Osteoblast (primary cell): ENCODE measurements around the gene GRIK3. TPM values are rescaled to one million over a fixed set of nuclear protein-coding genes. Genes with fewer than 3 reads are reported as not detected.

Experiments
- DNase-seq: peaks from one replicate; pipeline ENCODE4 v3.0.0; 2011; ENCODE audit warnings: low spot score, mixed read lengths; ENCODE audit not compliant: insufficient read length; ENCODE audit errors: missing footprints
- H2AFZ ChIP-seq: 2 replicates; pipeline ENCODE4 v1.6.0; 2011; ENCODE audit warnings: mild to moderate bottlenecking, low read length
- H3K27ac ChIP-seq: 2 replicates; pipeline ENCODE4 v1.5.1; 2011; ENCODE audit warnings: mild to moderate bottlenecking, low read depth, low read length, moderate library complexity
- H3K27me3 ChIP-seq: 2 replicates; pipeline ENCODE4 v1.6.0; 2012; ENCODE audit warnings: mild to moderate bottlenecking, control low read depth, inconsistent platforms, low read length, moderate library complexity; ENCODE audit not compliant: insufficient read depth
- H3K36me3 ChIP-seq: 2 replicates; pipeline ENCODE4 v1.5.1; 2011; ENCODE audit warnings: mild to moderate bottlenecking, low read length, control low read depth, moderate library complexity; ENCODE audit not compliant: insufficient read depth
- H3K4me1 ChIP-seq: 2 replicates; pipeline ENCODE4 v1.5.1; 2011; ENCODE audit warnings: mild to moderate bottlenecking, low read length, control low read depth, moderate library complexity; ENCODE audit not compliant: insufficient read depth
- H3K4me2 ChIP-seq: 2 replicates; pipeline ENCODE4 v1.6.0; 2011; ENCODE audit warnings: mild to moderate bottlenecking, low read length; ENCODE audit not compliant: insufficient read depth
- H3K4me3 ChIP-seq: fragments of 200-600 bp; sonication (generic); 3 replicates; pipeline ENCODE4 v1.5.1; 2012; ENCODE audit warnings: mild to moderate bottlenecking, low read length, inconsistent platforms; ENCODE audit not compliant: insufficient read depth
- H3K79me2 ChIP-seq: 2 replicates; pipeline ENCODE4 v1.6.0; 2012; ENCODE audit warnings: mild to moderate bottlenecking, low read length, control low read depth, inconsistent platforms; ENCODE audit not compliant: insufficient read depth
- H3K9me3 ChIP-seq: 2 replicates; pipeline ENCODE4 v1.5.1; 2011; ENCODE audit warnings: low read depth, low read length, control low read depth
- H4K20me1 ChIP-seq: 2 replicates; pipeline ENCODE4 v1.6.0; 2012; ENCODE audit warnings: mild to moderate bottlenecking, low read length, control low read depth; ENCODE audit not compliant: insufficient read depth
- CTCF ChIP-seq: IDR thresholded peaks from 2 replicates; pipeline ENCODE4 v1.5.1; 2011; ENCODE audit warnings: mild to moderate bottlenecking, low read depth, low read length, moderate library complexity; ENCODE audit errors: extremely low read depth
- total RNA-seq: library from RNA; depleted of rRNA; stranded (reverse); fragments of >200 nt; gene quantifications from 2 replicates; pipeline ENCODE4 v1.2.3, GENCODE V29; 2012

The GRIK3 gene
- total RNA-seq, 1 donor, result not detected

DNA sequence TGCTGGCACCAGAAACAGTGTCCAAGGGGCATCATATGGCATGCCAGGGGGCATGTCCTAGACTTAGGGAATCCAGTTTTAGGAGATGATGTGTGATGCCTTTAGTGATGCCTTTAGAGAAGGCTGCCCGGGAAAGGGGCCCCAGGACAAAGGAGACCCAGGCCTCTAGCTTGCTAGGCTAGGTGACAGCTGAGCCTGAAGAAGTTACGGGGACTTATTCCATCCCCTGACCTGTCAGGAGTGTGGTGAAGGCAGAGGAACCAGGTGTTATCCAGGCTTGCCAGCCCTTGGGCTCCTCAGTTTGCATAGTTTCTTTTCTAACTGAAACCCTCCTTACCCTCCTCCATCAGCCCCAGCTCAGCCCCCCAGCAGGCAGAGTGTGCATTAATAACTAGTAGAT is 281.9 kb downstream of the GRIK3 start:
- Histone ChIP-seq H4K20me1 (no peaks in the 10 kb centered on the region), H3K4me1 (no peaks in the 10 kb centered on the region), H3K27ac (no peak overlapping the region), H3K79me2 (no peaks in the 10 kb centered on the region), H3K4me2 (no peak overlapping the region), H3K9me3 (no peaks in the 10 kb centered on the region), H3K36me3 (no peaks in the 10 kb centered on the region), H2AFZ (no peak overlapping the region), H3K4me3 (no peak overlapping the region), H3K27me3 (no peaks in the 10 kb centered on the region)
- no peak for TF ChIP-seq CTCF
- no peak for DNase-seq

GRCh38 chr1:36751525-36751924 is 282.8 kb downstream of the GRIK3 start:
- Histone ChIP-seq H3K4me3 (no peak overlapping the region), H3K9me3 (no peaks in the 10 kb centered on the region), H3K27ac (no peak overlapping the region), H3K4me2 (no peak overlapping the region), H3K4me1 (no peaks in the 10 kb centered on the region), H3K79me2 (no peaks in the 10 kb centered on the region), H3K36me3 (no peaks in the 10 kb centered on the region), H3K27me3 (no peaks in the 10 kb centered on the region), H4K20me1 (no peaks in the 10 kb centered on the region), H2AFZ (no peak overlapping the region)
- TF ChIP-seq CTCF, result no peak
- DNase-seq, result no peak

- H3K36me3 ChIP-seq, result no peaks in the 10 kb centered on the region
- H3K4me3 ChIP-seq, result no peak overlapping the region
- TF ChIP-seq CTCF, result no peak
- H3K27ac ChIP-seq, result no peak overlapping the region
- no peaks in the 10 kb centered on the region for H3K9me3 ChIP-seq
- DNase-seq, result no peak
- H3K4me2 ChIP-seq, result no peak overlapping the region
- H3K79me2 ChIP-seq, result no peaks in the 10 kb centered on the region
- no peaks in the 10 kb centered on the region for H3K4me1 ChIP-seq
- no peaks in the 10 kb centered on the region for H3K27me3 ChIP-seq
- H2AFZ ChIP-seq, result no peak overlapping the region
- H4K20me1 ChIP-seq, result no peaks in the 10 kb centered on the region
Observed at GRCh38 chr1:36748466-36748865, 285.8 kb downstream of the GRIK3 start.
